MM.1S (cell line): Measurements from ENCODE around the gene STK16.
"Not testable (repeated sequence)": the region's sequence is repeated elsewhere in the genome, so short reads cannot be mapped to it uniquely, and the experiment has no call there.

Experiments used
- DNase-seq: peaks from one replicate; pipeline ENCODE4 v3.0.0-alpha.2; 2015
- H2AFZ ChIP-seq: fragments of 300-600 bp; sonication (generic); 2 replicates; pipeline ENCODE4 v1.6.0; 2016; ENCODE audit warnings: antibody characterized with exemption, low read length
- H3F3A ChIP-seq: fragments of 300-600 bp; sonication (generic); 2 replicates; pipeline ENCODE4 v1.6.1; 2016; ENCODE audit warnings: mild to moderate bottlenecking, antibody characterized with exemption, low read length, moderate library complexity, mixed read lengths; ENCODE audit not compliant: insufficient read depth
- H3K27ac ChIP-seq: fragments of 300-600 bp; sonication (generic); 2 replicates; pipeline ENCODE4 v1.5.1; 2016; ENCODE audit warnings: mild to moderate bottlenecking, low read length
- H3K27me3 ChIP-seq: fragments of 300-600 bp; sonication (generic); replicated peaks from 2 replicates; pipeline ENCODE4 v1.6.0; 2016; ENCODE audit warnings: low read length; ENCODE audit not compliant: insufficient read depth
- H3K36me3 ChIP-seq: fragments of 300-600 bp; sonication (generic); replicated peaks from 2 replicates; pipeline ENCODE4 v1.6.1; 2016; ENCODE audit warnings: mild to moderate bottlenecking, low read length, mixed read lengths; ENCODE audit not compliant: insufficient read depth
- H3K4me1 ChIP-seq: fragments of 300-600 bp; sonication (generic); 2 replicates; pipeline ENCODE4 v1.6.1; 2016; ENCODE audit warnings: low read length, mixed read lengths
- H3K4me2 ChIP-seq: fragments of 300-600 bp; sonication (generic); 2 replicates; pipeline ENCODE4 v1.6.0; 2016; ENCODE audit warnings: low read depth, low read length
- H3K4me3 ChIP-seq: fragments of 300-600 bp; sonication (generic); 2 replicates; pipeline ENCODE4 v1.5.1; 2016; ENCODE audit warnings: low read length, mixed read lengths
- H3K79me2 ChIP-seq: fragments of 300-600 bp; sonication (generic); 2 replicates; pipeline ENCODE4 v1.6.1; 2016; ENCODE audit warnings: mixed run types, low read length, mixed read lengths
- H3K9ac ChIP-seq: fragments of 300-600 bp; sonication (generic); 2 replicates; pipeline ENCODE4 v1.6.1; 2016; ENCODE audit warnings: low read length, mixed read lengths
- H3K9me2 ChIP-seq: fragments of 300-600 bp; sonication (generic); replicated peaks from 2 replicates; pipeline ENCODE4 v1.6.1; 2016; ENCODE audit warnings: mild to moderate bottlenecking, low read length, mixed read lengths; ENCODE audit not compliant: insufficient read depth
- H3K9me3 ChIP-seq: fragments of 300-600 bp; sonication (generic); replicated peaks from 2 replicates; pipeline ENCODE4 v1.6.1; 2016; ENCODE audit warnings: mild to moderate bottlenecking, low read length, mixed read lengths; ENCODE audit not compliant: insufficient read depth
- H4K20me1 ChIP-seq: fragments of 300-600 bp; sonication (generic); 2 replicates; pipeline ENCODE4 v1.6.1; 2016; ENCODE audit warnings: mild to moderate bottlenecking, low read length, moderate library complexity, mixed read lengths; ENCODE audit not compliant: insufficient read depth
- EZH2 ChIP-seq: fragments of 300-600 bp; sonication (generic); optimal IDR thresholded peaks from 2 replicates; pipeline ENCODE3; 2017; ENCODE audit warnings: low read depth, mild to moderate bottlenecking, antibody characterized with exemption, low read length, mixed read lengths
- EZH2phosphoT487 ChIP-seq: fragments of 300-600 bp; sonication (generic); IDR thresholded peaks from 2 replicates; pipeline ENCODE4 v1.6.1; 2018; ENCODE audit warnings: antibody characterized with exemption, low read length
- TF ChIP-seq, protein P1 (sequence below): fragments of 300-600 bp; sonication (generic); IDR thresholded peaks from 2 replicates; pipeline ENCODE4 v1.5.1; 2016; ENCODE audit warnings: antibody characterized with exemption, low read length, mixed read lengths

STK16 gene

DNA sequence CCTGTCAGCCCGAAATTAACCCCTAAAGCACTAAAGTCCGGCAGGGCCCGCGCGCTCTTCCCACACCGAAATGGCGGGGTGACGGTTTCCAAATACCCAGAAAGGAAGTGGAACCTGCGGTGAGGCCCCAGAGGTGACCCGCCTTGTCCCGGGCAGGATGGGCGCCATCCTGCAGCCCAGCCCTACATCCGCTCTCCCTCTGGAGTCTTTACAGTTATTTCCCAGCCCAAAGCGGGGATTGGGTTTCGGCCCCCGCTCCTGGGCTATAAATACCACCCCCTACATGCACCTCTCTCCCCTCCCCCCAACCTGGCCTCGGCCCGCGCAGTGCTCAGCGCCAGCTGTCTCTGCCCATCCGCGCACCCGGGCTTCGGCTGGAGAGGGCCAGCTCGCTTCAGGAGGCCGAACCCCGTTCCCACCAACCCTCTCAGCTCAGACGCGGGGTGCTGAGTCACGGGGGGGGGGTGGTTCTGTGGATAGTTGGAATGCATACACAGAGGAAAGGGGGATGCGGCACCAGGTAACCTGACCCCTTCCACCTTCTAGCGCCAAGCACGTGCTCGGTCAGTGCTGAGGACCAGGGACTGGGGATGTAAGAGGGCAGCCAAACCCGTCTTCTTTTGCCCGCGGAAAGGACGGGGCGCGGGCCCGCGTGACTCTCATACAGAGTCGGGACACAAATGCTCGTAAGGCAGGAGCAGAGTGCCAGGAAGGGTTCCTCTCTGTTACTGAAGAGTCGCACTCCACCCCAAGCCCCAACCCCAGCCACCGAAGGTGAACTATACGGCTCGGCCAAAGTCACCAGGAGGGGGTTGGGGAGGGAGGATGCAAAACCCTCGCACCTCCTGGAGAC, 7.8 kb downstream of the STK16 start, which contains the start of gene TUBA4B:
Gene TUBA4B (plus strand): TSS at position 344 of the 853 bp plus-strand sequence. CDS start 165 bp downstream, at position 509.
- Histone ChIP-seq H3K9me2 (no peaks in the 10 kb centered on the region), H3K79me2 (peaks cover 51% of the 10 kb centered on the region), H3K4me3 (peak within 1 kb of the TSS; percentile 78), H2AFZ (peak within 1 kb of the TSS; percentile 88), H3K9me3 (no peaks in the 10 kb centered on the region), H3F3A (peaks cover 38% of the 10 kb centered on the region), H4K20me1 (no peaks in the 10 kb centered on the region), H3K36me3 (0 out of 2 replicates have a peak, but pooled peaks cover 6% of the 10 kb centered on the region), H3K4me1 (peaks cover 39% of the 10 kb centered on the region), H3K4me2 (peak within 1 kb of the TSS; percentile 99), H3K9ac (peak within 1 kb of the TSS; percentile 88), H3K27ac (peak within 1 kb of the TSS; percentile 73), H3K27me3 (no peaks in the 10 kb centered on the region)
- peak; percentile 53 for DNase-seq
- TF ChIP-seq, protein P1, sequence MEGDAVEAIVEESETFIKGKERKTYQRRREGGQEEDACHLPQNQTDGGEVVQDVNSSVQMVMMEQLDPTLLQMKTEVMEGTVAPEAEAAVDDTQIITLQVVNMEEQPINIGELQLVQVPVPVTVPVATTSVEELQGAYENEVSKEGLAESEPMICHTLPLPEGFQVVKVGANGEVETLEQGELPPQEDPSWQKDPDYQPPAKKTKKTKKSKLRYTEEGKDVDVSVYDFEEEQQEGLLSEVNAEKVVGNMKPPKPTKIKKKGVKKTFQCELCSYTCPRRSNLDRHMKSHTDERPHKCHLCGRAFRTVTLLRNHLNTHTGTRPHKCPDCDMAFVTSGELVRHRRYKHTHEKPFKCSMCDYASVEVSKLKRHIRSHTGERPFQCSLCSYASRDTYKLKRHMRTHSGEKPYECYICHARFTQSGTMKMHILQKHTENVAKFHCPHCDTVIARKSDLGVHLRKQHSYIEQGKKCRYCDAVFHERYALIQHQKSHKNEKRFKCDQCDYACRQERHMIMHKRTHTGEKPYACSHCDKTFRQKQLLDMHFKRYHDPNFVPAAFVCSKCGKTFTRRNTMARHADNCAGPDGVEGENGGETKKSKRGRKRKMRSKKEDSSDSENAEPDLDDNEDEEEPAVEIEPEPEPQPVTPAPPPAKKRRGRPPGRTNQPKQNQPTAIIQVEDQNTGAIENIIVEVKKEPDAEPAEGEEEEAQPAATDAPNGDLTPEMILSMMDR: no peak
- TF ChIP-seq EZH2 (no peak), EZH2phosphoT487 (no peak)

DNA sequence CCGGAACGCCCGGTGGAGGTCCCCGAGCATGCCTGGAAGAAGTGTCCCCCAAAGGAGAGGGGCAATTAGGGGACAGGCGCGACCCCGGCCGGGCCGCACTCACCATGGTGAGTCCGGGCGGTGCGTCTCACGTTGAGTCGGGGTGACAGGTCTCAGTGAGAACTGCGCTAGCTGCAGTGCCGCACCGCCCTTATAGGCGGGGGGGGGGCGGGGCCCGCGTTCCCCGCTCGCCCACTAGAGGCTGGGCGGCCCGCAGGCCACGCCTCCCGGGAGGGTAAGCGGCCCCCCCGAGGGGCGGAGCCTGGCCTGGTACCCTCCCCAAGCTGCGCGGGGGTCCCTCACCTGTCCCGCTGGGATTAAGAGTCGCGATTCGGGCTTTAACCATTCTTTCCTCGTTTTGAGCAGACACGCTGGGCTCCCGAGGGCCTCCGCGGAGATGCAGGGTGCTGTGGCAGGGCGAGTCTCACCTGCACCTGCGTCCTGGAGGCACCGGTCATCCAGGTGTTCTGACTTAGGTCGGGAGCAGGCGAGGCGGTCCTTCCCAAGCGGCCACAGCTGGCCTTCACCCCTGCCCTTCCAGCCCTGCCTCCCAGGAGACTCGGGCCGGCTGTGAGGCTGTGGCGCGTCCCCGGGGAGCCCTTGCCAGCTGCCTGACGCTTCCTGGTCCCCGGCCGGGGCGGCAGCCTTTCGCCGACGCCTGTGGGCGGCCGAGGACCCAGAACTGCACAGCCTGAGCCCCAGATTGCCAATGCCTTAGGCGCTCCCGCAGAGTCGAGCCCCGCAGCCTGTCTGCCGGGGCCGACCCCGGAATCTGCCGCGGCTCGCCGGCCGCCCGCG, 8.7 kb downstream of the STK16 start, which contains the start of gene TUBA4A:
Gene TUBA4A (minus strand): TSS at position 166 of the 837 bp plus-strand sequence. CDS start 60 bp downstream, at position 106.
- Histone ChIP-seq H3K4me2 (peak within 1 kb of the TSS; percentile 99), H3K27ac (peak within 1 kb of the TSS; percentile 73), H3K9me2 (no peaks in the 10 kb centered on the region), H3K79me2 (peaks cover 48% of the 10 kb centered on the region), H3F3A (peaks cover 30% of the 10 kb centered on the region), H3K4me1 (peaks cover 31% of the 10 kb centered on the region), H3K9me3 (no peaks in the 10 kb centered on the region), H3K27me3 (no peaks in the 10 kb centered on the region), H2AFZ (peak within 1 kb of the TSS; percentile 88), H3K4me3 (peak within 1 kb of the TSS; percentile 78), H3K9ac (peak within 1 kb of the TSS; percentile 88), H4K20me1 (no peaks in the 10 kb centered on the region), H3K36me3 (0 out of 2 replicates have a peak, but pooled peaks cover 6% of the 10 kb centered on the region)
- no peak for TF ChIP-seq EZH2phosphoT487
- DNase-seq: peak; percentile 92

DNA sequence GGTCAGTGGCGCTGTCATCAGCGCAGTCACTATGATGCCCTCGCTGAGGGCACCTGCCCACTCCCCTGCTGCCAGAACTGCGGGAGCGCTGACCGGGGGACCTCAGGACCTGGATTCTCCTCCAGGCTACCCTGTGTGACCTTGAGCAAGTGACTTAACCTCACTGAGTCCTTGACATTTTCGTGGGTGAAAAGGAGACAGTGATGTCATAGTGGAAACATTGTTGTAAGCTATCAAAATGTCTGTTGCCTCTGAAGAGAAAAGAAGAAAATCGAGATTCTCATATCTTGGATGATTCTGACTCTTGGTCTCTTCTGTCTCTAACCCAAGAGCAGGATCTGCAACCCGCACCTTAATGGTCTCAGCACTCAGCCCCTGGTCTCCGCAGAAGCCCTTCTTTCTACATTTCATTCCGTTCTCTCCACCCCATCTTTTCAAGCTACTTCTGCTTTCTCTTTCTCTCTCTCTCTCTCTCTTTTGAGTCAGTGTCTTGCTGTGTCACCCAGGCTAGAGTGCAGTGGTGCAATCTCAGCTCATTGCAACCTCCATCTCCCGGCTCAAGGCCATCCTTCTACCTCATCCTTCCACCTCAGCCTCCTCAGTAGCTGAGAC, 9.4 kb downstream of the STK16 start:
- peak overlapping the region; percentile 88 for H2AFZ ChIP-seq

DNA sequence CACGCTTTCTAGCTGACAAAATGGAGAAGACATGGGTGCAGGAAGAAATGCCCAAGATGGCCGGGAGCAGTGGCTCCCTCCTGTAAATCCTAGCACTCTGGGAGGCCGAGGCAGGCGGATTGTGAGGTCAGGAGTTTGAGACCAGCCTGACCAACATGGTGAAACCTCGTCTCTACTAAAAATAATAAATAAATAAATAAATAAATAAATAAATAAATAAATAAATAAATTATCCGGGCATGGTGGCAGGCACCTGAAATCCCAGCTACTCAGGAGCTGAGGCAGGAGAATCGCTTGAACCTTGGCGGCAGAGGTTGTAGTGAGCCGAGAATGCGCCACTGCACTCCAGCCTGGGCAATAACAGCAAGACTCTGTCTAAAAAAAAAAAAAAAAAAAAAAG, 13.7 kb downstream of the STK16 start:
- H3K27ac ChIP-seq: not testable (repeated sequence)

More for the DNA sequence above, 9.4 kb downstream of the STK16 start:
- Histone ChIP-seq H3K4me1 (peaks cover 23% of the 10 kb centered on the region), H3K36me3 (0 out of 2 replicates have a peak, but pooled peaks cover 6% of the 10 kb centered on the region), H3K27me3 (no peaks in the 10 kb centered on the region), H3K4me2 (peak overlapping the region; percentile 99), H3K79me2 (peaks cover 41% of the 10 kb centered on the region), H3F3A (peaks cover 23% of the 10 kb centered on the region), H4K20me1 (no peaks in the 10 kb centered on the region), H3K9me3 (no peaks in the 10 kb centered on the region), H3K4me3 (peak overlapping the region; percentile 78), H3K27ac (peak overlapping the region; percentile 73; the same call in 1 of the 2 replicates), H3K9ac (peak overlapping the region; percentile 88), H3K9me2 (no peaks in the 10 kb centered on the region)
- no peak for TF ChIP-seq EZH2
- TF ChIP-seq, protein P1: no peak
- TF ChIP-seq EZH2phosphoT487: no peak
- DNase-seq: peak; percentile 35

More for the DNA sequence above, 13.7 kb downstream of the STK16 start:
- not testable (repeated sequence) for H4K20me1 ChIP-seq, H3K4me1 ChIP-seq, H3K4me2 ChIP-seq, H3K9ac ChIP-seq, H2AFZ ChIP-seq, H3K9me2 ChIP-seq, H3K79me2 ChIP-seq, H3K27me3 ChIP-seq, H3F3A ChIP-seq, H3K9me3 ChIP-seq, H3K36me3 ChIP-seq, DNase-seq, H3K4me3 ChIP-seq
